HG03378 (cell line): ENCODE measurements around the gene PRDX1.
A peak's percentile ranks its signal among the peaks of the same experiment; 100 is the strongest.
"Not testable (repeated sequence)": the region's sequence is repeated elsewhere in the genome, so short reads cannot be mapped to it uniquely, and the experiment has no call there.

Source experiments
- ATAC-seq: cut with Tn5 transposase; IDR thresholded peaks from one replicate; pipeline ENCODE4 v1.9.1; 2021; ENCODE audit warnings: mild to moderate bottlenecking, moderate library complexity; ENCODE audit not compliant: unreplicated experiment

Gene PRDX1

GRCh38 chr1:45470306-45470798, 51.3 kb downstream of the PRDX1 start:
- ATAC-seq = peak; percentile 38

GRCh38 chr1:45467353-45467752, 54.3 kb downstream of the PRDX1 start:
- not testable (repeated sequence) for ATAC-seq

- no peak for ATAC-seq
Measured at GRCh38 chr1:45465277-45465676, 56.4 kb downstream of the PRDX1 start.
